ENCODE results near the gene TSPAN18. TPM values are rescaled to one million over a fixed set of nuclear protein-coding genes. Genes with fewer than 3 reads are reported as not detected.

TSPAN18 gene
- total RNA-seq, 6 donors from 2014 or later = 8.2 to 48.6 (median 17.5) TPM

- 77 to 88% methylated on average over 7 to 12 of the region's 12 CpGs for WGBS, 2 donors
- no peaks in the 10 kb centered on the region for H3K9me3 ChIP-seq
- H3K36me3 ChIP-seq = no peaks in the 10 kb centered on the region
- no peak overlapping the region for H3K4me3 ChIP-seq
- DNase-seq = no peak
- ATAC-seq (ENCODE audit: low FRiP score in 2 of 2) = no peak
- TF ChIP-seq POLR2A (IDR thresholded peaks at IDR 0.05) (no peak), CTCF (IDR thresholded peaks at IDR 0.05) (no peak), POLR2AphosphoS5 (IDR thresholded peaks at IDR 0.05) (no peak), EP300 (IDR thresholded peaks at IDR 0.05) (no peak)
- no peaks in the 10 kb centered on the region for H3K27me3 ChIP-seq
- H3K27ac ChIP-seq = no peak overlapping the region
- peaks cover 0 to 4% (median 0%) of the 10 kb centered on the region in 4 donors for H3K4me1 ChIP-seq
Observed at GRCh38 chr11:44694443-44694842, 32.3 kb upstream of the TSPAN18 start.

GRCh38 chr11:44695169-44695833, 31.5 kb upstream of the TSPAN18 start:
- 74% methylated on average over 4 of the region's 4 CpGs for WGBS, 2 donors
- H3K4me3 ChIP-seq = no peak overlapping the region

GRCh38 chr11:44698252-44698912, 28.4 kb upstream of the TSPAN18 start:
- no peak overlapping the region for H3K27ac ChIP-seq
- no peak for TF ChIP-seq POLR2AphosphoS5 (IDR thresholded peaks at IDR 0.05)
- TF ChIP-seq CTCF (IDR thresholded peaks at IDR 0.05) = no peak
- TF ChIP-seq EP300 (IDR thresholded peaks at IDR 0.05) = no peak
- TF ChIP-seq POLR2A (IDR thresholded peaks at IDR 0.05) = no peak
- peaks cover 0 to 2% (median under 1%) of the 10 kb centered on the region in 4 donors for H3K9me3 ChIP-seq
- H3K4me1 ChIP-seq = peaks cover 5 to 13% (median 9%) of the 10 kb centered on the region in 4 donors
- DNase-seq = no peak
- WGBS, 2 donors = 70 to 72% methylated on average over 12 to 13 of the region's 13 CpGs
- no peak overlapping the region for H3K4me3 ChIP-seq
- ATAC-seq (ENCODE audit: low FRiP score in 2 of 2) = no peak
- no peaks in the 10 kb centered on the region for H3K36me3 ChIP-seq
- no peaks in the 10 kb centered on the region for H3K27me3 ChIP-seq

More at GRCh38 chr11:44695169-44695833, 31.5 kb upstream of the TSPAN18 start:
- H3K9me3 ChIP-seq = no peaks in the 10 kb centered on the region
- H3K4me1 ChIP-seq = peaks cover 0 to 4% (median under 1%) of the 10 kb centered on the region in 4 donors
- no peaks in the 10 kb centered on the region for H3K36me3 ChIP-seq
- no peak for DNase-seq
- no peak for ATAC-seq (ENCODE audit: low FRiP score in 2 of 2)
- no peak for TF ChIP-seq CTCF (IDR thresholded peaks at IDR 0.05)
- TF ChIP-seq POLR2AphosphoS5 (IDR thresholded peaks at IDR 0.05) = no peak
- no peak for TF ChIP-seq POLR2A (IDR thresholded peaks at IDR 0.05)
- no peak for TF ChIP-seq EP300 (IDR thresholded peaks at IDR 0.05)
- no peak overlapping the region for H3K27ac ChIP-seq
- H3K27me3 ChIP-seq = no peaks in the 10 kb centered on the region

GRCh38 chr11:44699497-44700408, 27.0 kb upstream of the TSPAN18 start:
- ATAC-seq (ENCODE audit: low FRiP score in 2 of 2) = no peak
- 70 to 71% methylated on average over 12 of the region's 12 CpGs for WGBS, 2 donors
- DNase-seq = no peak
- Histone ChIP-seq H3K4me3 (no peak overlapping the region), H3K27me3 (no peaks in the 10 kb centered on the region), H3K36me3 (no peaks in the 10 kb centered on the region), H3K27ac (peak overlapping the region in 2 of 4 donors; percentile 9 to 60), H3K9me3 (peaks cover 0 to 9% (median 3%) of the 10 kb centered on the region in 4 donors), H3K4me1 (peaks cover 5 to 13% (median 9%) of the 10 kb centered on the region in 4 donors)
- no peak for TF ChIP-seq POLR2A (IDR thresholded peaks at IDR 0.05)

GRCh38 chr11:44701276-44701675, 25.5 kb upstream of the TSPAN18 start:
- H3K27ac ChIP-seq = peak overlapping the region in 2 of 4 donors; percentile 9 to 60
- WGBS, 2 donors = 14% methylated on average over 2 of the region's 2 CpGs

More at GRCh38 chr11:44701276-44701675, 25.5 kb upstream of the TSPAN18 start:
- DNase-seq (no peak), ATAC-seq (ENCODE audit: low FRiP score in 2 of 2) (no peak)
- no peaks in the 10 kb centered on the region for H3K36me3 ChIP-seq
- H3K27me3 ChIP-seq = no peaks in the 10 kb centered on the region
- no peak for TF ChIP-seq POLR2AphosphoS5 (IDR thresholded peaks at IDR 0.05)
- no peak for TF ChIP-seq CTCF (IDR thresholded peaks at IDR 0.05)
- TF ChIP-seq POLR2A (IDR thresholded peaks at IDR 0.05) = no peak
- no peak for TF ChIP-seq EP300 (IDR thresholded peaks at IDR 0.05)
- H3K9me3 ChIP-seq = peaks cover 0 to 9% (median 3%) of the 10 kb centered on the region in 4 donors
- H3K4me3 ChIP-seq = no peak overlapping the region
- H3K4me1 ChIP-seq = peaks cover 5 to 13% (median 9%) of the 10 kb centered on the region in 4 donors
